H1 (cell line): ENCODE measurements around the gene PRRC2A. TPM values are rescaled to one million over a fixed set of nuclear protein-coding genes. Genes with fewer than 3 reads are reported as not detected.
A peak's percentile ranks its signal among the peaks of the same experiment; 100 is the strongest.

Experiments
- CHD7 ChIP-seq: fragments of 300-600 bp; sonication (generic); IDR thresholded peaks from 2 replicates; pipeline ENCODE4 v1.7.1; 2012; ENCODE audit warnings: low read length, moderate library complexity, mild to moderate bottlenecking, inconsistent platforms; ENCODE audit not compliant: insufficient replicate concordance
- KDM5A ChIP-seq: fragments of 200-600 bp; IDR thresholded peaks from 2 replicates; pipeline ENCODE4 v1.7.1; 2012; ENCODE audit warnings: mild to moderate bottlenecking, low read length, inconsistent platforms, mixed read lengths
- PHF8 ChIP-seq: fragments of 200-600 bp; sonication (generic); conservative IDR thresholded peaks from 2 replicates; pipeline ENCODE4 v1.7.1; 2012; ENCODE audit warnings: low read depth, mild to moderate bottlenecking, inconsistent platforms, low read length, moderate library complexity
- RAD21 ChIP-seq, 2 experiments: IDR thresholded peaks in 1 of 2; conservative IDR thresholded peaks in 1 of 2; 2 replicates each; pipeline ENCODE4 v1.6.1; 2011; ENCODE audit warnings: low read depth in 2 of 2, low read length in 2 of 2, improper control_type of control experiment in 1 of 2, inconsistent platforms in 1 of 2, mild to moderate bottlenecking in 1 of 2, moderate library complexity in 1 of 2
- RBBP5 ChIP-seq: IDR thresholded peaks from 2 replicates; pipeline ENCODE4 v1.7.1; 2012; ENCODE audit warnings: low read depth, mild to moderate bottlenecking, inconsistent platforms, low read length, moderate library complexity, borderline replicate concordance
- SIX5 ChIP-seq: IDR thresholded peaks from 2 replicates; pipeline ENCODE4 v1.6.1; 2011; ENCODE audit warnings: mild to moderate bottlenecking, low read depth, low read length
- SUZ12 ChIP-seq: fragments of 200-600 bp; sonication (generic); IDR thresholded peaks from 2 replicates; pipeline ENCODE4 v1.6.1; 2012; ENCODE audit warnings: mild to moderate bottlenecking, inconsistent platforms, low read length, moderate library complexity, mixed read lengths
- TEAD4 ChIP-seq: IDR thresholded peaks from 2 replicates; pipeline ENCODE4 v1.6.1; 2012; ENCODE audit warnings: low read depth, low read length, inconsistent platforms, mixed read lengths
- ZNF274 ChIP-seq: IDR thresholded peaks from 2 replicates; pipeline ENCODE4 v1.7.0; 2012; ENCODE audit warnings: low read length, borderline replicate concordance; ENCODE audit errors: extremely low read depth
- polyA plus RNA-seq, 7 experiments: library from polyadenylated mRNA; depleted of rRNA in 3 of 7; stranded (reverse) in 5 of 7; unstranded in 2 of 7; fragments of >200 nt in 5 of 7; fragments of 200-250 nt in 2 of 7; gene quantifications; 1 replicate in 5 of 7; 2 replicates in 1 of 7; 4 replicates in 1 of 7; pipeline versions ENCODE4 v1.2.1 to v1.2.3, GENCODE V29; 2011 to 2013; ENCODE audit warnings: missing spikeins in 2 of 7, mixed read lengths in 2 of 7
- total RNA-seq: library from RNA; stranded (reverse); fragmentation: NEBNext Ultra II Directional; extraction: Animal tissue kit (Norgen Biotek cat#: 25700); gene quantifications from 2 replicates; pipeline ENCODE4 v1.2.1, GENCODE V29; 2021

PRRC2A gene
- total and polyA plus RNA-seq, 2 of the 8 experiments (the other 6 are each of a cell fraction or from before 2014, with no cell fraction given) = 118 to 300 TPM

DNA sequence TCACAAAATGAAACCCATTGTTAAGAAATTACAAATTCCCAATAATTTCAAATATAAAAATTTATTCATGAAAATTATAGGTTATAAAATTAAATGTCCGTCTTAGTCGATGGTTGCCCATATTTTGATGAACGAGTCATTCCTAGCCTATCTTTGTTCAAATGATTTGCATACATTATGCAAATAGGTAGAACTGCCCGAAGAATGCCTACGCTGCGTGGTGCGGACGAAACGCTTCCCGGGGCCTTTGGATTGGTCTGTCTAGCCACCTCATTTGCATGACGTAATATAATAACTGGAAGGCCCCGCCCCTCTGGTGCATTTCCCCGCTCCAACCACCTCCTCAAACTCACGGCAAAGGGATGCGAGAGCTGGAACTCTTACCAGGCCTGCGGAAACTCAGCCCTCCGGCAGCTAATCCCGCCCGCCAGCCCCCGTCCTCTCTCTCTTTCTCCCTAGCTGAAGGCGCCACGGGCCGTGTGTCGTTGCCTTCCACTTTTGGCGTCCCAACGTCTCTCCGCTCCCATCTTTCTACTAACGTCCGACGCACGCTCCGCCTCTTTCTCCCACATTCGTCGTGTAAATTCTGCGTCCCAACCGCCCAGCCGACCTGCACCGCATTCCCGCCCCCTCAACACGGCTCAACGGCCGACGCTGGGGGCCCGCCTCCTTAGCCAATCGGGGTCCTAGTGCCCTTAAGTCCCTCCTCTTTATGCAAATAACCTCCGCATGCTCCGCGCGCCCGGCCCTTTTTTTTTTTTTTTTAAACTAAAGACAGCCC, 520 bp upstream of the PRRC2A start (continued):
- TF ChIP-seq CHD7 (no peak), PHF8 (peak; percentile 95), ZNF274 (no peak), RAD21 (IDR thresholded peaks at IDR 0.05 in 1 of 2, conservative IDR thresholded peaks at IDR 0.05 in 1 of 2; ENCODE audit: low read depth in 2 of 2, low read length in 2 of 2) (no peak), RBBP5 (no peak), TEAD4 (peak; percentile 83; the same call in 1 of the 2 replicates), SIX5 (no peak), SUZ12 (no peak), KDM5A (no peak)
